HFFc6 (cell line): ENCODE results near the gene OR52L1. TPM values are rescaled to one million over a fixed set of nuclear protein-coding genes. Genes with fewer than 3 reads are reported as not detected.

Experiments
- DNase-seq: peaks from one replicate; pipeline ENCODE4 v3.0.0-alpha.2; 2018
- H3K27ac Mint-ChIP-seq: 2 replicates; pipeline ENCODE4 v1.8.0; 2020; ENCODE audit warnings: mild to moderate bottlenecking, mixed read lengths
- H3K27me3 Mint-ChIP-seq: 2 replicates; pipeline ENCODE4 v1.8.0; 2021; ENCODE audit warnings: mild to moderate bottlenecking, moderate library complexity, mixed read lengths; ENCODE audit not compliant: insufficient read depth
- H3K36me3 Mint-ChIP-seq: 2 replicates; pipeline ENCODE4 v1.8.0; 2021; ENCODE audit warnings: low read depth, mixed read lengths
- H3K4me1 Mint-ChIP-seq: 2 replicates; pipeline ENCODE4 v1.8.0; 2020; ENCODE audit warnings: low read depth, mixed read lengths
- H3K4me3 Mint-ChIP-seq: 2 replicates; pipeline ENCODE4 v1.8.0; 2020; ENCODE audit warnings: mild to moderate bottlenecking, moderate library complexity, mixed read lengths
- H3K9me3 Mint-ChIP-seq: 2 replicates; pipeline ENCODE4 v1.8.0; 2020; ENCODE audit warnings: mild to moderate bottlenecking, mixed read lengths
- total RNA-seq, 6 experiments: library from RNA; stranded (reverse); fragmentation: NEBNext Ultra II Directional; extraction: Animal tissue kit (Norgen Biotek cat#: 25700); gene quantifications; 2 replicates in 1 of 6; 3 replicates in 5 of 6; pipeline ENCODE4 v1.2.3, GENCODE V29; 2021
- TF ChIP-seq, protein P1 (sequence below): fragments of 200-600 bp; sonication (generic); IDR thresholded peaks from 2 replicates; pipeline ENCODE4 v1.5.0; 2021; ENCODE audit warnings: antibody characterized with exemption, mild to moderate bottlenecking

Gene OR52L1
- total RNA-seq, 6 experiments from 2014 or later = not detected

GRCh38 chr11:5941951-5942350 lies 44.8 kb downstream of the OR52L1 start, which contains the start of gene OR56A3:
Gene OR56A3 (plus strand): TSS chr11:5942251. CDS start chr11:5947347, 5,096 bp downstream.
- Mint-ChIP-seq H3K9me3 (peaks cover 37% of the 10 kb centered on the region), H3K27ac (no peak within 1 kb of the TSS), H3K27me3 (no peaks in the 10 kb centered on the region; the same call in 1 of the 2 replicates), H3K4me3 (no peak within 1 kb of the TSS), H3K4me1 (no peaks in the 10 kb centered on the region), H3K36me3 (no peaks in the 10 kb centered on the region; the same call in 1 of the 2 replicates)
- TF ChIP-seq, protein P1, sequence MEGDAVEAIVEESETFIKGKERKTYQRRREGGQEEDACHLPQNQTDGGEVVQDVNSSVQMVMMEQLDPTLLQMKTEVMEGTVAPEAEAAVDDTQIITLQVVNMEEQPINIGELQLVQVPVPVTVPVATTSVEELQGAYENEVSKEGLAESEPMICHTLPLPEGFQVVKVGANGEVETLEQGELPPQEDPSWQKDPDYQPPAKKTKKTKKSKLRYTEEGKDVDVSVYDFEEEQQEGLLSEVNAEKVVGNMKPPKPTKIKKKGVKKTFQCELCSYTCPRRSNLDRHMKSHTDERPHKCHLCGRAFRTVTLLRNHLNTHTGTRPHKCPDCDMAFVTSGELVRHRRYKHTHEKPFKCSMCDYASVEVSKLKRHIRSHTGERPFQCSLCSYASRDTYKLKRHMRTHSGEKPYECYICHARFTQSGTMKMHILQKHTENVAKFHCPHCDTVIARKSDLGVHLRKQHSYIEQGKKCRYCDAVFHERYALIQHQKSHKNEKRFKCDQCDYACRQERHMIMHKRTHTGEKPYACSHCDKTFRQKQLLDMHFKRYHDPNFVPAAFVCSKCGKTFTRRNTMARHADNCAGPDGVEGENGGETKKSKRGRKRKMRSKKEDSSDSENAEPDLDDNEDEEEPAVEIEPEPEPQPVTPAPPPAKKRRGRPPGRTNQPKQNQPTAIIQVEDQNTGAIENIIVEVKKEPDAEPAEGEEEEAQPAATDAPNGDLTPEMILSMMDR = no peak
- no peak for DNase-seq

- Mint-ChIP-seq H3K27me3 (no peaks in the 10 kb centered on the region; the same call in 1 of the 2 replicates), H3K9me3 (peaks cover 47% of the 10 kb centered on the region), H3K36me3 (no peaks in the 10 kb centered on the region; the same call in 1 of the 2 replicates), H3K4me3 (no peak overlapping the region), H3K27ac (no peak overlapping the region), H3K4me1 (no peaks in the 10 kb centered on the region)
- DNase-seq = no peak
- TF ChIP-seq, protein P1 = no peak
These were observed 46.0 kb downstream of the OR52L1 start for GRCh38 chr11:5940748-5941147.

DNA sequence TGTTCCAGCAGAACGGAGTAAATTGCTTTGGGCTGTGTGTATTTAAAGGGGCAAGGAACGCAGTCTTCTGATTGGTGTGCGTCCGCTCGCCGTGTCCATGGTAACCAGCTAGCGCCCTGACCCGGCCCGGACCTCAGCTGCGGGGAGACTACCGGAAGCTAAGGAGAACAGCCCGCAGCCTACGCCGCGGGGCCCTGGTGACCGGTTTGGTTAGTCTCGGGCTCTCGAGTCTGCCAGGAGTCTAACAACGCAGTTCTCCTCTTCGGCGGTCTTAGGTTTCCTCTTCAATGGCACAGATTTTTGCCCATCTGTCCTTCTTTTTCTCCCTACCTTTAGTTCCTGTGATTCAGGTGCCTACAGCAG lies 48.2 kb downstream of the OR52L1 start:
- TF ChIP-seq, protein P1 = no peak
- DNase-seq = no peak
- Mint-ChIP-seq H3K27ac (no peak overlapping the region), H3K27me3 (no peaks in the 10 kb centered on the region; the same call in 1 of the 2 replicates), H3K4me1 (no peaks in the 10 kb centered on the region), H3K36me3 (no peaks in the 10 kb centered on the region; the same call in 1 of the 2 replicates), H3K9me3 (peaks cover 55% of the 10 kb centered on the region), H3K4me3 (no peak overlapping the region)

GRCh38 chr11:5937868-5938602 lies 48.8 kb downstream of the OR52L1 start:
- Mint-ChIP-seq H3K9me3 (peaks cover 60% of the 10 kb centered on the region), H3K4me3 (no peak overlapping the region), H3K27ac (no peak overlapping the region), H3K27me3 (no peaks in the 10 kb centered on the region; the same call in 1 of the 2 replicates), H3K4me1 (no peaks in the 10 kb centered on the region), H3K36me3 (no peaks in the 10 kb centered on the region; the same call in 1 of the 2 replicates)
- TF ChIP-seq, protein P1 = no peak
- no peak for DNase-seq

Other genes starting within 250 kb of the OR52L1 start
- not detected for gene OR52N4, start 232.7 kb downstream of the OR52L1 start, total RNA-seq
- gene OR52N5, start 203.6 kb downstream of the OR52L1 start, total RNA-seq = not detected
- gene OR52N1, start 195.7 kb downstream of the OR52L1 start, total RNA-seq = not detected
- not detected for gene OR52N2, start 178.1 kb downstream of the OR52L1 start, total RNA-seq
- not detected for gene OR52E6, start 145.1 kb downstream of the OR52L1 start, total RNA-seq
- not detected for gene OR52E8, start 129.3 kb downstream of the OR52L1 start, total RNA-seq
- gene OR52E4, start 106.4 kb downstream of the OR52L1 start, total RNA-seq = not detected
- gene OR52E5, start 93.8 kb downstream of the OR52L1 start, total RNA-seq = not detected
- not detected for gene OR56A3, start 44.7 kb downstream of the OR52L1 start, total RNA-seq
- gene OR56A5, start 18.5 kb downstream of the OR52L1 start, total RNA-seq = not detected
- not detected for gene OR56A4, start 20.0 kb upstream of the OR52L1 start, total RNA-seq
- gene OR56A1, start 43.8 kb upstream of the OR52L1 start, total RNA-seq = not detected
- gene OR56B4, start 120.7 kb upstream of the OR52L1 start, total RNA-seq = not detected
- gene OR52B2, start 183.3 kb upstream of the OR52L1 start, total RNA-seq = not detected
- not detected for gene OR52W1, start 212.2 kb upstream of the OR52L1 start, total RNA-seq
- gene C11orf42, start 218.6 kb upstream of the OR52L1 start, total RNA-seq = not detected
- 10 to 100 TPM; 12.7 to 15.6 (median 14.7) TPM for gene FHIP1B, start 247.7 kb upstream of the OR52L1 start, total RNA-seq